ENCODE measurements around the gene NFATC2. TPM values are rescaled to one million over a fixed set of nuclear protein-coding genes. Genes with fewer than 3 reads are reported as not detected.

NFATC2 gene
- total RNA-seq, 1 donor, result 0.36 TPM

DNA sequence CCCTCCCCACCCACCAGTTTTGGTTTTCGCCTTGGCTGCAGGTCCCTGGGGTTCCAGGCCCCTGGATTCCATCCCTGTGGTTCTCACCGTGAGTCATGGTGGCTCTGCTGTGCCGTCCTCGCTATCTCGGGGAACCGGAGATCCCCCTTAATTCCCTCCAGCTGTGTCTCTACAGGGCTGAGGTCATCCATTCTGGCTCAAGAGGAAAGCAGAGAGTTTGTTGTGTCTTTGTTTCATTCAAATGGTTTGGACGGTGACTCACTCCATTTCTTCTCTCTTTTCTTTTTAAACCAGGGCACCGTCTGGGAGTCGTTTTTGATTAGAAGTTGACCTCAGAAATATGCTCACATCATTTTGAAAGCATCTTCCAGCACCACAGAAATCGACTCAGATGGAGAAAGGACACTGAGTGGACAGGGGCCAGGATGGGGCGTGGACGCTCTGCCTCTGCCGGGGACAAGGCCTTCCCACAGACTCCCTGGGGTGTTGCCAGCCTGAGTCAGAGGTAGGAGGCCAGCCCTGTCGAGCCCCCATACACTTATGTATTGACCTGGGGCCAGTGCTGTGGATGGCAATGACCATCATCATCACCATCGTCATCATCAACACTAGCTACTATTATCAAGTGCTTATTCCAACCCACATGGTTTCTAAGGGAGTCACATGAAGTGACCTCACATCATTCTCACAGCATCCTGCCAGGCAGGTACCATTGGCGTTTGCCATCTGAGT is 176.2 kb downstream of the NFATC2 start:
- peak overlapping the region; percentile 22 for H3K4me3 ChIP-seq (ENCODE audit: insufficient read depth, low read length)
- no peaks in the 10 kb centered on the region for H3K27me3 ChIP-seq (ENCODE audit: insufficient read depth, low read length)
- no peaks in the 10 kb centered on the region for H4K20me1 ChIP-seq (ENCODE audit: insufficient read depth, low read length)
- DNase-seq (ENCODE audit: insufficient read length, low spot score, missing footprints), result peak; percentile 96
- no peaks in the 10 kb centered on the region for H3K36me3 ChIP-seq (ENCODE audit: insufficient read depth, low read length)
- no peaks in the 10 kb centered on the region for H3K79me2 ChIP-seq (ENCODE audit: insufficient read depth, low read length)
- peaks cover 34% of the 10 kb centered on the region for H3K4me1 ChIP-seq (ENCODE audit: insufficient read depth, low read length)
- peak overlapping the region; percentile 53 for H2AFZ ChIP-seq (ENCODE audit: low read length)
- H3K27ac ChIP-seq (ENCODE audit: low read depth, low read length), result peak overlapping the region; percentile 100
- peak overlapping the region; percentile 75 for H3K4me2 ChIP-seq (ENCODE audit: insufficient read depth, low read length)
- H3K9me3 ChIP-seq (ENCODE audit: low read depth, low read length), result peaks cover 4% of the 10 kb centered on the region
- TF ChIP-seq, protein P1, sequence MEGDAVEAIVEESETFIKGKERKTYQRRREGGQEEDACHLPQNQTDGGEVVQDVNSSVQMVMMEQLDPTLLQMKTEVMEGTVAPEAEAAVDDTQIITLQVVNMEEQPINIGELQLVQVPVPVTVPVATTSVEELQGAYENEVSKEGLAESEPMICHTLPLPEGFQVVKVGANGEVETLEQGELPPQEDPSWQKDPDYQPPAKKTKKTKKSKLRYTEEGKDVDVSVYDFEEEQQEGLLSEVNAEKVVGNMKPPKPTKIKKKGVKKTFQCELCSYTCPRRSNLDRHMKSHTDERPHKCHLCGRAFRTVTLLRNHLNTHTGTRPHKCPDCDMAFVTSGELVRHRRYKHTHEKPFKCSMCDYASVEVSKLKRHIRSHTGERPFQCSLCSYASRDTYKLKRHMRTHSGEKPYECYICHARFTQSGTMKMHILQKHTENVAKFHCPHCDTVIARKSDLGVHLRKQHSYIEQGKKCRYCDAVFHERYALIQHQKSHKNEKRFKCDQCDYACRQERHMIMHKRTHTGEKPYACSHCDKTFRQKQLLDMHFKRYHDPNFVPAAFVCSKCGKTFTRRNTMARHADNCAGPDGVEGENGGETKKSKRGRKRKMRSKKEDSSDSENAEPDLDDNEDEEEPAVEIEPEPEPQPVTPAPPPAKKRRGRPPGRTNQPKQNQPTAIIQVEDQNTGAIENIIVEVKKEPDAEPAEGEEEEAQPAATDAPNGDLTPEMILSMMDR (IDR thresholded peaks at IDR 0.05; ENCODE audit: extremely low read depth, low read depth, low read length), result no peak

DNA sequence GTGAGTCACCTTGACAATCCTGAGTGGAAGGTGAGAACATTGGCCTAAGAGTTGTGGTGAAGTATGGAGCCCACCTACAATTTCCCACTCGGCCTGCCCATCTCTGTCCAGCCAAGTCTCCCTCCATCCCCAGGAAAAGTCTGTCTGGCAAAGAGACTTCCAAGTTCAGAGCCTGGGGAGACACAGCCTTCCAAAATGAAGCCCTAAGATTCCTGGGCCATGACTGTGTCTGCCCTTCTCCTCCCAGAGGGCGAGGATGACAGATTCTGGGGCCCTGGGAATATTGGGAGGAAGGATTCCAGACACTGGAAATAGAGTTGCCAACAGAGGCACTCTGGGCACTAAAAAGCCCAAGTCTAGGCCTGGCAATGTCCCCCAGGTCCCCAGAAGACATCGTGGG is 176.8 kb downstream of the NFATC2 start:
- Histone ChIP-seq H3K27me3 (ENCODE audit: insufficient read depth, low read length) (no peaks in the 10 kb centered on the region), H3K4me3 (ENCODE audit: insufficient read depth, low read length) (peak overlapping the region; percentile 22), H3K79me2 (ENCODE audit: insufficient read depth, low read length) (no peaks in the 10 kb centered on the region), H4K20me1 (ENCODE audit: insufficient read depth, low read length) (no peaks in the 10 kb centered on the region), H3K36me3 (ENCODE audit: insufficient read depth, low read length) (no peaks in the 10 kb centered on the region), H3K27ac (ENCODE audit: low read depth, low read length) (peak overlapping the region; percentile 100), H2AFZ (ENCODE audit: low read length) (peak overlapping the region; percentile 53), H3K9me3 (ENCODE audit: low read depth, low read length) (peaks cover 4% of the 10 kb centered on the region), H3K4me1 (ENCODE audit: insufficient read depth, low read length) (peaks cover 40% of the 10 kb centered on the region), H3K4me2 (ENCODE audit: insufficient read depth, low read length) (peak overlapping the region; percentile 75)
- no peak for DNase-seq (ENCODE audit: insufficient read length, low spot score, missing footprints)
- TF ChIP-seq, protein P1 (IDR thresholded peaks at IDR 0.05; ENCODE audit: extremely low read depth, low read depth, low read length), result no peak

DNA sequence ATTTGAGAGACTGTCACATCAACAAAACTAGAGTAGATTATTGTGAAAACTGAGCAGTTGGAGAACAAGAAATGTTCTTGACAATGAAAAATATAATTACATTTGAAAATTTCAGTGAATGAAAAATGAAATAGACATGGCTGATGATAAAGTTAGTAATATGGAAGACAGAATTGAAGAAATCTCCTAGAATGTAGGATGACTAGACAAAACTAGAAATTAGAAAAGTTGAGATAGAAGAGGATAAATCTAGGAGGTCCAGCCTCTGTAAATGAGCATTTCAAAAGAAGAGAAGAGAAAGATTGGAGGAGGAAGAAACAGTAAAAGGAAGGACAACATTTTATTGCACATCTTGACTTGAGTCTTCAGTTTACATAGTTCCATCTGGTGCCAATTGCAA is 178.7 kb downstream of the NFATC2 start:
- DNase-seq (ENCODE audit: insufficient read length, low spot score, missing footprints), result no peak
- TF ChIP-seq, protein P1 (IDR thresholded peaks at IDR 0.05; ENCODE audit: extremely low read depth, low read depth, low read length), result no peak
- no peak overlapping the region for H2AFZ ChIP-seq (ENCODE audit: low read length)
- H3K27me3 ChIP-seq (ENCODE audit: insufficient read depth, low read length), result no peaks in the 10 kb centered on the region
- H3K36me3 ChIP-seq (ENCODE audit: insufficient read depth, low read length), result no peaks in the 10 kb centered on the region
- no peaks in the 10 kb centered on the region for H3K79me2 ChIP-seq (ENCODE audit: insufficient read depth, low read length)
- H3K4me3 ChIP-seq (ENCODE audit: insufficient read depth, low read length), result no peak overlapping the region
- no peaks in the 10 kb centered on the region for H4K20me1 ChIP-seq (ENCODE audit: insufficient read depth, low read length)
- H3K4me2 ChIP-seq (ENCODE audit: insufficient read depth, low read length), result no peak overlapping the region
- peaks cover 44% of the 10 kb centered on the region for H3K4me1 ChIP-seq (ENCODE audit: insufficient read depth, low read length)
- peaks cover 4% of the 10 kb centered on the region for H3K9me3 ChIP-seq (ENCODE audit: low read depth, low read length)
- peak overlapping the region; percentile 100 for H3K27ac ChIP-seq (ENCODE audit: low read depth, low read length)

DNA sequence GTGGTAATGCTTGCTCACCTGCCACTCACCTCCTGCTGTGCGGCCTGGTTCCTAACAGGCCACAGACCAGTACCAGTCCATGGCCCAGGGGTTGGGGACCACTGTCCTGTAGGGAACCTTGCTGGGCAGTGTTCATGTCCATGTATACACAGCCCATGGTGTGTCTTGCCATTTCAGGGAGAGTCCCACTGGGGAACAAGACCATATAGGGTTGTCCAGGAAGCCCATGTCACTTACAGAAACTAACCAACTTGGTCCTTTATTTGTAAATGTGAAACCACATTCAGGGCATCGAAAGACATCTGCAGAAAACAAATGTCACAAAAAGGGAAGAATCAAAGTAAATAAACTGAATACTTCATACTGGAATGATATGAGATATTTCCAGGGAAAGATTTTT is 179.1 kb downstream of the NFATC2 start:
- H3K4me3 ChIP-seq (ENCODE audit: insufficient read depth, low read length), result no peak overlapping the region
- peaks cover 4% of the 10 kb centered on the region for H3K9me3 ChIP-seq (ENCODE audit: low read depth, low read length)
- no peaks in the 10 kb centered on the region for H3K27me3 ChIP-seq (ENCODE audit: insufficient read depth, low read length)
- H3K27ac ChIP-seq (ENCODE audit: low read depth, low read length), result peak overlapping the region; percentile 100
- no peaks in the 10 kb centered on the region for H4K20me1 ChIP-seq (ENCODE audit: insufficient read depth, low read length)
- no peak overlapping the region for H3K4me2 ChIP-seq (ENCODE audit: insufficient read depth, low read length)
- no peaks in the 10 kb centered on the region for H3K79me2 ChIP-seq (ENCODE audit: insufficient read depth, low read length)
- no peak overlapping the region for H2AFZ ChIP-seq (ENCODE audit: low read length)
- H3K4me1 ChIP-seq (ENCODE audit: insufficient read depth, low read length), result peaks cover 39% of the 10 kb centered on the region
- TF ChIP-seq, protein P1 (IDR thresholded peaks at IDR 0.05; ENCODE audit: extremely low read depth, low read depth, low read length), result no peak
- no peak for DNase-seq (ENCODE audit: insufficient read length, low spot score, missing footprints)
- H3K36me3 ChIP-seq (ENCODE audit: insufficient read depth, low read length), result no peaks in the 10 kb centered on the region
